ENCODE measurements around the gene ATP8B1.
A peak's percentile ranks its signal among the peaks of the same experiment; 100 is the strongest.
"Not testable (repeated sequence)": the region's sequence is repeated elsewhere in the genome, so short reads cannot be mapped to it uniquely, and the experiment has no call there.

ATP8B1 gene

GRCh38 chr18:57832730-57833129 lies 29.6 kb upstream of the ATP8B1 start:
- TF ChIP-seq CTCF (IDR thresholded peaks at IDR 0.05; ENCODE audit: poor library complexity, severe bottlenecking), result no peak
- Histone ChIP-seq H3K9me3 (ENCODE audit: severe bottlenecking) (no peaks in the 10 kb centered on the region), H3K4me3 (ENCODE audit: severe bottlenecking) (no peak overlapping the region), H3K27ac (ENCODE audit: poor library complexity, severe bottlenecking) (no peak overlapping the region), H3K36me3 (ENCODE audit: low read depth) (no peaks in the 10 kb centered on the region), H3K4me1 (ENCODE audit: insufficient read depth, poor library complexity, severe bottlenecking) (peaks cover 3% of the 10 kb centered on the region), H3K27me3 (ENCODE audit: insufficient read depth, poor library complexity, severe bottlenecking) (no peaks in the 10 kb centered on the region)
- ATAC-seq (ENCODE audit: low read depth) (no peak), DNase-seq (ENCODE audit: low spot score) (no peak)

- no peak for TF ChIP-seq CTCF (IDR thresholded peaks at IDR 0.05; ENCODE audit: poor library complexity, severe bottlenecking)
- no peak for DNase-seq (ENCODE audit: low spot score)
Measured at GRCh38 chr18:57831597-57832377, 28.7 kb upstream of the ATP8B1 start.

GRCh38 chr18:57827646-57828045 lies 24.5 kb upstream of the ATP8B1 start:
- Histone ChIP-seq H3K4me3 (ENCODE audit: severe bottlenecking) (no peak overlapping the region), H3K27ac (ENCODE audit: poor library complexity, severe bottlenecking) (no peak overlapping the region), H3K4me1 (ENCODE audit: insufficient read depth, poor library complexity, severe bottlenecking) (no peaks in the 10 kb centered on the region), H3K27me3 (ENCODE audit: insufficient read depth, poor library complexity, severe bottlenecking) (no peaks in the 10 kb centered on the region), H3K9me3 (ENCODE audit: severe bottlenecking) (no peaks in the 10 kb centered on the region), H3K36me3 (ENCODE audit: low read depth) (no peaks in the 10 kb centered on the region)
- no peak for TF ChIP-seq CTCF (IDR thresholded peaks at IDR 0.05; ENCODE audit: poor library complexity, severe bottlenecking)
- ATAC-seq (ENCODE audit: low read depth) (no peak), DNase-seq (ENCODE audit: low spot score) (no peak)

More at GRCh38 chr18:57831597-57832377, 28.7 kb upstream of the ATP8B1 start:
- Histone ChIP-seq H3K36me3 (ENCODE audit: low read depth) (no peaks in the 10 kb centered on the region), H3K9me3 (ENCODE audit: severe bottlenecking) (no peaks in the 10 kb centered on the region), H3K27me3 (ENCODE audit: insufficient read depth, poor library complexity, severe bottlenecking) (no peaks in the 10 kb centered on the region), H3K27ac (ENCODE audit: poor library complexity, severe bottlenecking) (no peak overlapping the region), H3K4me3 (ENCODE audit: severe bottlenecking) (no peak overlapping the region), H3K4me1 (ENCODE audit: insufficient read depth, poor library complexity, severe bottlenecking) (peaks cover 3% of the 10 kb centered on the region)
- ATAC-seq (ENCODE audit: low read depth), result no peak

- no peaks in the 10 kb centered on the region for H3K27me3 ChIP-seq (ENCODE audit: insufficient read depth, poor library complexity, severe bottlenecking)
- DNase-seq (ENCODE audit: low spot score) (no peak), ATAC-seq (ENCODE audit: low read depth) (no peak)
- H3K27ac ChIP-seq (ENCODE audit: poor library complexity, severe bottlenecking), result no peak overlapping the region
- H3K36me3 ChIP-seq (ENCODE audit: low read depth), result no peaks in the 10 kb centered on the region
- H3K4me1 ChIP-seq (ENCODE audit: insufficient read depth, poor library complexity, severe bottlenecking), result no peaks in the 10 kb centered on the region
- no peak for TF ChIP-seq CTCF (IDR thresholded peaks at IDR 0.05; ENCODE audit: poor library complexity, severe bottlenecking)
- H3K4me3 ChIP-seq (ENCODE audit: severe bottlenecking), result no peak overlapping the region
- H3K9me3 ChIP-seq (ENCODE audit: severe bottlenecking), result no peaks in the 10 kb centered on the region
Measured at GRCh38 chr18:57826252-57826651, 23.1 kb upstream of the ATP8B1 start.

- not testable (repeated sequence) for H3K27me3 ChIP-seq (ENCODE audit: insufficient read depth, poor library complexity, severe bottlenecking); H3K9me3 ChIP-seq (ENCODE audit: severe bottlenecking); ATAC-seq (ENCODE audit: low read depth); DNase-seq (ENCODE audit: low spot score); H3K4me3 ChIP-seq (ENCODE audit: severe bottlenecking); H3K36me3 ChIP-seq (ENCODE audit: low read depth)
- H3K4me1 ChIP-seq (ENCODE audit: insufficient read depth, poor library complexity, severe bottlenecking), result peaks cover 14% of the 10 kb centered on the region
- H3K27ac ChIP-seq (ENCODE audit: poor library complexity, severe bottlenecking), result peak overlapping the region; percentile 84
Measured at GRCh38 chr18:57820583-57820982, 17.5 kb upstream of the ATP8B1 start.
